HCT116 (cell line): ENCODE data around the gene EXOSC10.

ENCODE experiments used
- CTCF ChIP-seq, 3 experiments: fragments of 200-600 bp in 1 of 3; sonication (generic) in 1 of 3; IDR thresholded peaks in 2 of 3; conservative IDR thresholded peaks in 1 of 3; 2 replicates each; pipeline ENCODE4 v1.5.1; 2012 to 2017; ENCODE audit warnings: low read depth in 2 of 3, low read length in 2 of 3, antibody characterized with exemption in 1 of 3, borderline replicate concordance in 1 of 3, control low read depth in 1 of 3, mild to moderate bottlenecking in 1 of 3, mixed read lengths in 1 of 3, mixed run types in 1 of 3, moderate library complexity in 1 of 3; ENCODE audit not compliant: insufficient read depth in 1 of 3
- EGR1 ChIP-seq: IDR thresholded peaks from 2 replicates; pipeline ENCODE4 v1.6.1; 2012; ENCODE audit warnings: low read depth
- ELF1 ChIP-seq: IDR thresholded peaks from 2 replicates; pipeline ENCODE4 v1.6.1; 2012; ENCODE audit warnings: low read depth, borderline replicate concordance
- EZH2phosphoT487 ChIP-seq: fragments of 200-600 bp; IDR thresholded peaks from 2 replicates; pipeline ENCODE4 v1.6.1; 2018; ENCODE audit warnings: antibody characterized with exemption, borderline replicate concordance
- JUND ChIP-seq: IDR thresholded peaks from 2 replicates; pipeline ENCODE4 v1.6.1; 2012
- POLR2A ChIP-seq: IDR thresholded peaks from 2 replicates; pipeline ENCODE4 v1.7.0; 2011; ENCODE audit warnings: borderline replicate concordance; ENCODE audit not compliant: insufficient read depth, insufficient read length; ENCODE audit errors: extremely low read depth
- POLR2AphosphoS5 ChIP-seq: IDR thresholded peaks from 2 replicates; pipeline ENCODE4 v1.6.1; 2011; ENCODE audit warnings: mild to moderate bottlenecking, low read depth, low read length, moderate library complexity
- RAD21 ChIP-seq: IDR thresholded peaks from 2 replicates; pipeline ENCODE4 v1.6.1; 2012; ENCODE audit warnings: low read depth, mild to moderate bottlenecking
- REST ChIP-seq: IDR thresholded peaks from 2 replicates; pipeline ENCODE4 v1.6.1; 2012; ENCODE audit warnings: low read depth
- SP1 ChIP-seq: IDR thresholded peaks from 2 replicates; pipeline ENCODE4 v1.6.1; 2012; ENCODE audit warnings: low read depth
- SRF ChIP-seq: IDR thresholded peaks from 2 replicates; pipeline ENCODE4 v1.6.1; 2012; ENCODE audit warnings: low read depth
- ZNF274 ChIP-seq: fragments of 200-500 bp; sonication (Bioruptor generic); IDR thresholded peaks from 2 replicates; pipeline ENCODE4 v1.6.1; 2014; ENCODE audit warnings: mild to moderate bottlenecking, low read depth, low read length, inconsistent platforms

- TF ChIP-seq SRF, result no peak
- TF ChIP-seq POLR2AphosphoS5, result no peak
- no peak for TF ChIP-seq CTCF (IDR thresholded peaks at IDR 0.05 in 2 of 3, conservative IDR thresholded peaks at IDR 0.05 in 1 of 3; ENCODE audit: borderline replicate concordance in 1 of 3, insufficient read depth in 1 of 3, low read depth in 2 of 3, low read length in 2 of 3)
- no peak for TF ChIP-seq POLR2A
- TF ChIP-seq ZNF274, result no peak
- no peak for TF ChIP-seq REST
- no peak for TF ChIP-seq EGR1
- no peak for TF ChIP-seq RAD21
- no peak for TF ChIP-seq SP1
- no peak for TF ChIP-seq ELF1
- TF ChIP-seq JUND, result no peak
- TF ChIP-seq EZH2phosphoT487, result no peak
These were observed 30.7 kb upstream of the EXOSC10 start for GRCh38 chr1:11130406-11130805.
